GM12878 (cell line): ENCODE measurements around the gene DMWD. TPM values are rescaled to one million over a fixed set of nuclear protein-coding genes. Genes with fewer than 3 reads are reported as not detected.
A peak's percentile ranks its signal among the peaks of the same experiment; 100 is the strongest.

Experiments used
- ATF7 ChIP-seq: fragments of 450-650 bp; IDR thresholded peaks from 2 replicates; pipeline ENCODE4 v1.6.1; 2016; ENCODE audit warnings: low read depth, mild to moderate bottlenecking
- DPF2 ChIP-seq: fragments of 450-650 bp; IDR thresholded peaks from 2 replicates; pipeline ENCODE4 v1.6.1; 2017; ENCODE audit warnings: mild to moderate bottlenecking
- E2F8 ChIP-seq: fragments of 450-650 bp; IDR thresholded peaks from 2 replicates; pipeline ENCODE4 v1.6.1; 2018; ENCODE audit warnings: mild to moderate bottlenecking, low read depth, moderate library complexity; ENCODE audit not compliant: partially characterized antibody
- EED ChIP-seq: sonication (generic); IDR thresholded peaks from 2 replicates; pipeline ENCODE4 v1.6.1; 2016; ENCODE audit warnings: antibody characterized with exemption, low read depth
- ELK1 ChIP-seq: IDR thresholded peaks from 2 replicates; pipeline ENCODE4 v1.6.1; 2012; ENCODE audit warnings: low read depth, low read length, improper control_type of control experiment
- FOXK2 ChIP-seq: fragments of 450-650 bp; IDR thresholded peaks from 2 replicates; pipeline ENCODE4 v1.6.1; 2017; ENCODE audit warnings: mild to moderate bottlenecking, moderate library complexity
- GABPA ChIP-seq: IDR thresholded peaks from 2 replicates; pipeline ENCODE4 v1.6.1; 2014; ENCODE audit warnings: antibody characterized with exemption, low read depth, mild to moderate bottlenecking, inconsistent platforms
- JUNB ChIP-seq: IDR thresholded peaks from 2 replicates; pipeline ENCODE4 v1.6.1; 2016; ENCODE audit warnings: antibody characterized with exemption, mild to moderate bottlenecking
- JUND ChIP-seq: IDR thresholded peaks from 2 replicates; pipeline ENCODE4 v1.6.1; 2012; ENCODE audit warnings: low read depth, mild to moderate bottlenecking, low read length, improper control_type of control experiment, moderate library complexity
- MEF2A ChIP-seq: IDR thresholded peaks from 2 replicates; pipeline ENCODE4 v1.6.1; 2011; ENCODE audit warnings: low read depth, mild to moderate bottlenecking, low read length, moderate library complexity; ENCODE audit not compliant: insufficient read depth
- NFIC ChIP-seq: IDR thresholded peaks from 2 replicates; pipeline ENCODE4 v1.6.1; 2012; ENCODE audit warnings: low read depth, mild to moderate bottlenecking, inconsistent platforms, low read length, moderate library complexity
- NFYA ChIP-seq: IDR thresholded peaks from 2 replicates; pipeline ENCODE4 v1.6.1; 2011; ENCODE audit warnings: low read depth, mild to moderate bottlenecking, low read length, improper control_type of control experiment, borderline replicate concordance
- NFYB ChIP-seq: IDR thresholded peaks from 2 replicates; pipeline ENCODE4 v1.6.1; 2011; ENCODE audit warnings: low read depth, mild to moderate bottlenecking, low read length, improper control_type of control experiment, moderate library complexity; ENCODE audit not compliant: insufficient read depth
- NR2C1 ChIP-seq: fragments of 450-650 bp; IDR thresholded peaks from 2 replicates; pipeline ENCODE4 v1.6.1; 2017; ENCODE audit warnings: antibody characterized with exemption, mild to moderate bottlenecking, moderate library complexity
- NR2F1 ChIP-seq: fragments of 450-650 bp; conservative IDR thresholded peaks from 2 replicates; pipeline ENCODE4 v1.6.1; 2017; ENCODE audit warnings: mild to moderate bottlenecking
- NRF1 ChIP-seq: conservative IDR thresholded peaks from 2 replicates; pipeline ENCODE4 v1.6.1; 2011; ENCODE audit warnings: mild to moderate bottlenecking, low read depth, low read length, improper control_type of control experiment
- RBBP5 ChIP-seq: fragments of 200-600 bp; sonication (generic); conservative IDR thresholded peaks from 2 replicates; pipeline ENCODE4 v1.6.1; 2016
- SIX5 ChIP-seq: IDR thresholded peaks from 2 replicates; pipeline ENCODE4 v1.6.1; 2011; ENCODE audit warnings: mild to moderate bottlenecking, low read depth, low read length, moderate library complexity; ENCODE audit not compliant: severe bottlenecking
- SPI1 ChIP-seq: IDR thresholded peaks from 2 replicates; pipeline ENCODE4 v1.6.1; 2011; ENCODE audit warnings: low read depth, mild to moderate bottlenecking, low read length, moderate library complexity, borderline replicate concordance; ENCODE audit not compliant: insufficient read depth
- STAT1 ChIP-seq: fragments of 450-650 bp; conservative IDR thresholded peaks from 2 replicates; pipeline ENCODE4 v1.6.1; 2014; ENCODE audit warnings: antibody characterized with exemption, mild to moderate bottlenecking
- USF2 ChIP-seq: IDR thresholded peaks from 2 replicates; pipeline ENCODE4 v1.6.1; 2011; ENCODE audit warnings: low read depth, low read length, improper control_type of control experiment, borderline replicate concordance
- ZSCAN29 ChIP-seq: fragments of 450-650 bp; IDR thresholded peaks from 2 replicates; pipeline ENCODE4 v1.6.1; 2017; ENCODE audit warnings: mild to moderate bottlenecking, moderate library complexity
- polyA plus RNA-seq, 11 experiments: library from polyadenylated mRNA; depleted of rRNA in 4 of 11; unstranded in 6 of 11; stranded (reverse) in 5 of 11; fragments of >200 nt; fragmentation: Nextera tagmentation in 4 of 11; fragmentation: Illumina TruSeq in 1 of 11; extraction: Ambion mirVana in 4 of 11; extraction: Trizol in 1 of 11; gene quantifications; 1 replicate in 1 of 11; 2 replicates in 10 of 11; pipeline versions ENCODE4 v1.2.1 to v1.2.3, GENCODE V29; 2011 to 2016; ENCODE audit warnings: inconsistent platforms in 2 of 11, missing spikeins in 2 of 11, low read depth in 1 of 11
- total RNA-seq, 4 experiments: library from RNA; depleted of rRNA in 3 of 4; stranded (reverse); fragments of >200 nt in 3 of 4; fragmentation: Illumina TruSeq in 1 of 4; extraction: Trizol in 1 of 4; gene quantifications; 2 replicates each; pipeline versions ENCODE4 v1.2.1 to v1.2.3, GENCODE V29; 2013 to 2021
- TF ChIP-seq, protein P1 (sequence below): IDR thresholded peaks from 2 replicates; pipeline ENCODE4 v1.6.1; 2012; ENCODE audit warnings: low read depth, low read length, improper control_type of control experiment
- TF ChIP-seq, protein P2 (sequence below): fragments of 450-650 bp; IDR thresholded peaks from 2 replicates; pipeline ENCODE4 v1.6.1; 2014; ENCODE audit warnings: mild to moderate bottlenecking

The DMWD gene
- total and polyA plus RNA-seq, 10 of the 15 experiments (the other 5 are each of a cell fraction or from before 2014, with no cell fraction given), result 3.5 to 56.0 (median 11.6) TPM

GRCh38 chr19:45792470-45793177 is at the start of gene DMWD (continued):
- TF ChIP-seq E2F8 (no peak), RBBP5 (no peak), NFYB (peak; percentile 61; the same call in 1 of the 2 replicates), ELK1 (peak; percentile 34; the same call in 1 of the 2 replicates), GABPA (peak; percentile 87), JUNB (no peak), USF2 (no peak), MEF2A (0 out of 2 replicates have a peak, but pooled peaks have one; percentile 33), EED (no peak), ATF7 (no peak), ZSCAN29 (no peak), STAT1 (no peak), NR2C1 (peak; percentile 61), NR2F1 (peak; percentile 69), NFYA (no peak), NFIC (no peak), FOXK2 (no peak), JUND (no peak), DPF2 (peak; percentile 90), SIX5 (no peak), SPI1 (no peak), NRF1 (0 out of 2 replicates have a peak, but pooled peaks have one; percentile 4)
- TF ChIP-seq, protein P1, sequence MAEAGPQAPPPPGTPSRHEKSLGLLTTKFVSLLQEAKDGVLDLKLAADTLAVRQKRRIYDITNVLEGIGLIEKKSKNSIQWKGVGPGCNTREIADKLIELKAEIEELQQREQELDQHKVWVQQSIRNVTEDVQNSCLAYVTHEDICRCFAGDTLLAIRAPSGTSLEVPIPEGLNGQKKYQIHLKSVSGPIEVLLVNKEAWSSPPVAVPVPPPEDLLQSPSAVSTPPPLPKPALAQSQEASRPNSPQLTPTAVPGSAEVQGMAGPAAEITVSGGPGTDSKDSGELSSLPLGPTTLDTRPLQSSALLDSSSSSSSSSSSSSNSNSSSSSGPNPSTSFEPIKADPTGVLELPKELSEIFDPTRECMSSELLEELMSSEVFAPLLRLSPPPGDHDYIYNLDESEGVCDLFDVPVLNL, result no peak
- TF ChIP-seq, protein P2, sequence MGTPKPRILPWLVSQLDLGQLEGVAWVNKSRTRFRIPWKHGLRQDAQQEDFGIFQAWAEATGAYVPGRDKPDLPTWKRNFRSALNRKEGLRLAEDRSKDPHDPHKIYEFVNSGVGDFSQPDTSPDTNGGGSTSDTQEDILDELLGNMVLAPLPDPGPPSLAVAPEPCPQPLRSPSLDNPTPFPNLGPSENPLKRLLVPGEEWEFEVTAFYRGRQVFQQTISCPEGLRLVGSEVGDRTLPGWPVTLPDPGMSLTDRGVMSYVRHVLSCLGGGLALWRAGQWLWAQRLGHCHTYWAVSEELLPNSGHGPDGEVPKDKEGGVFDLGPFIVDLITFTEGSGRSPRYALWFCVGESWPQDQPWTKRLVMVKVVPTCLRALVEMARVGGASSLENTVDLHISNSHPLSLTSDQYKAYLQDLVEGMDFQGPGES, result peak; percentile 50; the same call in 1 of the 2 replicates
